DMS153 treated with DMSO at 0.1 percent for 48 hours (cell line): Measurements from ENCODE around the gene LINS1.
"Not testable (repeated sequence)": the region's sequence is repeated elsewhere in the genome, so short reads cannot be mapped to it uniquely, and the experiment has no call there.

ENCODE experiments used
- DNase-seq: peaks from one replicate; lab custom pipeline; 2025; ENCODE audit not compliant: unreplicated experiment; lab: John Stamatoyannopoulos, UW

Gene LINS1

GRCh38 chr15:100601617-100602063, 344 bp downstream of the LINS1 start:
- no peak for DNase-seq

GRCh38 chr15:100601163-100601562, 821 bp downstream of the LINS1 start:
- no peak for DNase-seq

GRCh38 chr15:100598655-100599054, 3.3 kb downstream of the LINS1 start:
- no peak for DNase-seq

GRCh38 chr15:100597862-100598261, 4.1 kb downstream of the LINS1 start:
- DNase-seq = no peak

GRCh38 chr15:100596792-100597191, 5.2 kb downstream of the LINS1 start:
- DNase-seq = no peak

GRCh38 chr15:100595964-100596363, 6.0 kb downstream of the LINS1 start:
- no peak for DNase-seq

- DNase-seq = no peak
These were observed 8.6 kb downstream of the LINS1 start for GRCh38 chr15:100593431-100593830.

GRCh38 chr15:100592898-100593297, 9.1 kb downstream of the LINS1 start:
- no peak for DNase-seq

GRCh38 chr15:100591835-100592234, 10.1 kb downstream of the LINS1 start:
- no peak for DNase-seq

GRCh38 chr15:100591163-100591562, 10.8 kb downstream of the LINS1 start:
- DNase-seq = not testable (repeated sequence)

GRCh38 chr15:100588638-100589242, 13.2 kb downstream of the LINS1 start:
- DNase-seq = no peak

GRCh38 chr15:100580414-100580813, 21.6 kb downstream of the LINS1 start:
- no peak for DNase-seq

GRCh38 chr15:100573526-100573925, 28.5 kb downstream of the LINS1 start:
- DNase-seq = no peak

- no peak for DNase-seq
These were observed 29.5 kb downstream of the LINS1 start for GRCh38 chr15:100572362-100572983.

GRCh38 chr15:100571592-100572167, 30.3 kb downstream of the LINS1 start:
- DNase-seq = no peak

GRCh38 chr15:100570735-100571313, 31.2 kb downstream of the LINS1 start:
- DNase-seq = no peak

GRCh38 chr15:100570275-100570674, 31.7 kb downstream of the LINS1 start:
- DNase-seq = no peak

GRCh38 chr15:100569391-100569790, 32.6 kb downstream of the LINS1 start:
- no peak for DNase-seq

- no peak for DNase-seq
These were observed 34.9 kb downstream of the LINS1 start for GRCh38 chr15:100566850-100567628.

GRCh38 chr15:100565591-100565990, 36.4 kb downstream of the LINS1 start:
- no peak for DNase-seq

- DNase-seq = no peak
These were observed 41.7 kb downstream of the LINS1 start for GRCh38 chr15:100560323-100560722.
